Lower leg skin (tissue), 4 donors: ENCODE data around the gene VTI1A. TPM values are rescaled to one million over a fixed set of nuclear protein-coding genes. Genes with fewer than 3 reads are reported as not detected.

Source experiments
- DNase-seq, 2 donors: peaks; one replicate each; pipeline ENCODE4 v3.0.0-alpha.2; 2019; ENCODE audit warnings: low spot score in 2 of 2
- H3K4me3 ChIP-seq: fragments of 200-600 bp; sonication (generic); 2 replicates; pipeline ENCODE4 v1.5.1; 2017; ENCODE audit warnings: mild to moderate bottlenecking, low read depth; ENCODE audit not compliant: poor library complexity, severe bottlenecking
- CTCF ChIP-seq, 3 donors: fragments of 450-650 bp; IDR thresholded peaks; one replicate each; pipeline ENCODE4 v1.5.1; 2016; ENCODE audit warnings: antibody characterized with exemption in 3 of 3, mild to moderate bottlenecking in 3 of 3, moderate library complexity in 2 of 3
- POLR2A ChIP-seq, 2 donors: fragments of 450-650 bp; IDR thresholded peaks; one replicate each; pipeline ENCODE4 v1.6.1; 2016 to 2017; ENCODE audit warnings: antibody characterized with exemption in 2 of 2, mild to moderate bottlenecking in 1 of 2, moderate library complexity in 1 of 2
- WGBS, 2 donors: methylation state at CpG; one replicate each; pipeline ENCODE4 v1.1.5; 2018; 5-methylcytosine and 5-hydroxymethylcytosine counted together
- intact Hi-C: fragments of 100-400 bp; cut with DNase I; formaldehyde crosslinking; loops from one replicate; pipeline ENCODE4 v1.15.0; 2023; ENCODE audit warnings: low total_unique reads
- total RNA-seq, 4 donors: library from RNA; depleted of rRNA; stranded (reverse); fragments of >200 nt; gene quantifications; one replicate each; pipeline ENCODE4 v1.1.0, GENCODE V29; 2016

The VTI1A gene
- total RNA-seq, 4 donors from 2014 or later = 30.8 to 85.7 (median 35.6) TPM

GRCh38 chr10:112429147-112429546 is 17.9 kb upstream of the VTI1A start:
- no peak overlapping the region for H3K4me3 ChIP-seq
- WGBS, 2 donors = 71 to 72% methylated on average over 3 of the region's 3 CpGs
- TF ChIP-seq CTCF (IDR thresholded peaks at IDR 0.05) (no peak), POLR2A (IDR thresholded peaks at IDR 0.05) (no peak)
- DNase-seq = no peak
- intact Hi-C loops = no loop called here

- H3K4me3 ChIP-seq = no peak overlapping the region
- 78 to 81% methylated on average over 13 to 14 of the region's 15 CpGs for WGBS, 2 donors
- no peak for TF ChIP-seq POLR2A (IDR thresholded peaks at IDR 0.05)
- TF ChIP-seq CTCF (IDR thresholded peaks at IDR 0.05) = no peak
- intact Hi-C loops = no loop called here
- DNase-seq = no peak
Observed at GRCh38 chr10:112429654-112430230, 17.3 kb upstream of the VTI1A start.

GRCh38 chr10:112433136-112433535 is 13.9 kb upstream of the VTI1A start:
- no peak overlapping the region for H3K4me3 ChIP-seq
- intact Hi-C loops = no loop called here
- TF ChIP-seq POLR2A (IDR thresholded peaks at IDR 0.05) = no peak
- no peak for TF ChIP-seq CTCF (IDR thresholded peaks at IDR 0.05)
- 93 to 95% methylated on average over 2 of the region's 2 CpGs for WGBS, 2 donors
- no peak for DNase-seq

- intact Hi-C loops = no loop called here
- no peak for DNase-seq
- 90 to 94% methylated on average over 2 of the region's 2 CpGs for WGBS, 2 donors
- no peak for TF ChIP-seq CTCF (IDR thresholded peaks at IDR 0.05)
- no peak for TF ChIP-seq POLR2A (IDR thresholded peaks at IDR 0.05)
- H3K4me3 ChIP-seq = no peak overlapping the region
Observed at GRCh38 chr10:112434988-112435619, 11.9 kb upstream of the VTI1A start.

- H3K4me3 ChIP-seq = no peak overlapping the region
- intact Hi-C loops = no loop called here
- no peak for DNase-seq
- WGBS, 2 donors = 91 to 95% methylated on average over 4 of the region's 4 CpGs
- no peak for TF ChIP-seq POLR2A (IDR thresholded peaks at IDR 0.05)
- TF ChIP-seq CTCF (IDR thresholded peaks at IDR 0.05) = no peak
Observed at GRCh38 chr10:112438356-112438755, 8.7 kb upstream of the VTI1A start.

- 64 to 88% methylated on average over 1 of the region's 1 CpG for WGBS, 2 donors
- intact Hi-C loops = no loop called here
- TF ChIP-seq CTCF (IDR thresholded peaks at IDR 0.05) (no peak), POLR2A (IDR thresholded peaks at IDR 0.05) (no peak)
Observed at GRCh38 chr10:112441520-112441919, 5.5 kb upstream of the VTI1A start.

More at GRCh38 chr10:112441520-112441919, 5.5 kb upstream of the VTI1A start:
- DNase-seq = no peak
- no peak overlapping the region for H3K4me3 ChIP-seq
